K562 (cell line): Measurements from ENCODE around the gene PNPLA1. TPM values are rescaled to one million over a fixed set of nuclear protein-coding genes. Genes with fewer than 3 reads are reported as not detected.

Source experiments
- ATAC-seq: fragments of 200-7000 bp; cut with Tn5 transposase; 3 replicates; pipeline ENCODE4 v1.9.1; 2020; ENCODE audit warnings: moderate library complexity
- BruUV-seq: library from RNA; stranded (reverse); fragments of 400-500 nt; replicated peaks from 2 replicates; lab custom pipeline; 2021; lab: Mats Ljungman, UMichigan
- CTCF ChIA-PET: fragments of 300-600 bp; formaldehyde crosslinking; extraction: SDS; loops from one replicate; lab custom pipeline; 2021; ENCODE audit warnings: low intra/inter-chr PET ratio; lab: Yijun Ruan, JAX
- POLR2A ChIA-PET: fragments of 300-600, 350-650 bp; sonication (Branson Sonifier 250); formaldehyde crosslinking; extraction: SDS; loops from one replicate; lab custom pipeline; 2021; ENCODE audit warnings: antibody characterized with exemption, inconsistent platforms; lab: Yijun Ruan, JAX
- DNase-seq, 4 experiments: peaks; one replicate each; pipeline versions ENCODE4 v3.0.0 to v3.0.0-alpha.2; 2011 to 2018; ENCODE audit warnings: low spot score in 3 of 4, mixed read lengths in 3 of 4; ENCODE audit errors: extremely low read depth in 1 of 4
- FAIRE-seq: peaks from 2 replicates; lab custom pipeline; 2011; peaks lifted over from hg19 to GRCh38; lab: Jason Lieb, UNC
- H2AFZ ChIP-seq: 2 replicates; pipeline ENCODE4 v1.6.0; 2011; ENCODE audit warnings: low read depth, low read length, control low read depth, inconsistent platforms
- H3K27ac ChIP-seq: fragments of 200-600 bp; 3 replicates; pipeline ENCODE4 v1.8.0; 2011; ENCODE audit warnings: low read depth, mild to moderate bottlenecking, control low read depth, inconsistent platforms, low read length, moderate library complexity, mixed read lengths; ENCODE audit errors: extremely low read depth
- H3K27me3 ChIP-seq, 2 experiments: fragments of 300-600 bp in 1 of 2; 2 replicates in 1 of 2; 3 replicates in 1 of 2; pipeline versions ENCODE4 v1.6.0 to v1.8.0; 2011; ENCODE audit warnings: inconsistent platforms in 2 of 2, low read length in 2 of 2, mild to moderate bottlenecking in 1 of 2, mixed read lengths in 1 of 2, moderate library complexity in 1 of 2; ENCODE audit not compliant: control insufficient read depth in 2 of 2, insufficient read depth in 2 of 2
- H3K36me3 ChIP-seq: fragments of 300-600 bp; 3 replicates; pipeline ENCODE4 v1.8.0; 2011; ENCODE audit warnings: mild to moderate bottlenecking, low read length, inconsistent platforms; ENCODE audit not compliant: control insufficient read depth, insufficient read depth
- H3K4me1 ChIP-seq, 2 experiments: fragments of 200-600 bp in 1 of 2; replicated peaks in 1 of 2; 2 replicates in 1 of 2; 3 replicates in 1 of 2; pipeline versions ENCODE4 v1.5.1 to v1.8.0; 2011; ENCODE audit warnings: inconsistent platforms in 2 of 2, low read length in 2 of 2, mild to moderate bottlenecking in 1 of 2, mixed read lengths in 1 of 2, moderate library complexity in 1 of 2; ENCODE audit not compliant: control insufficient read depth in 2 of 2, insufficient read depth in 2 of 2
- H3K4me2 ChIP-seq: 2 replicates; pipeline ENCODE4 v1.6.1; 2011; ENCODE audit warnings: low read length, control low read depth, inconsistent platforms, mixed read lengths; ENCODE audit not compliant: insufficient read depth
- H3K4me3 ChIP-seq: fragments of 200-600 bp; sonication (generic), shearing (Covaris generic); 2 replicates; pipeline ENCODE4 v1.5.1; 2016; ENCODE audit warnings: control low read depth, inconsistent platforms
- H3K79me2 ChIP-seq: fragments of 200-600 bp; 3 replicates; pipeline ENCODE4 v1.8.0; 2011; ENCODE audit warnings: low read length, inconsistent platforms; ENCODE audit not compliant: control insufficient read depth, insufficient read depth
- H3K9ac ChIP-seq, 2 experiments: 2 replicates each; pipeline versions ENCODE4 v1.6.0 to v1.6.1; 2011; ENCODE audit warnings: low read depth in 2 of 2, low read length in 2 of 2, control low read depth in 1 of 2, inconsistent platforms in 1 of 2, mild to moderate bottlenecking in 1 of 2, mixed read lengths in 1 of 2; ENCODE audit not compliant: insufficient read depth in 1 of 2
- H3K9me1 ChIP-seq: one replicate; pipeline ENCODE4 v1.6.0; 2011; ENCODE audit warnings: inconsistent platforms, mild to moderate bottlenecking, low read length, moderate library complexity; ENCODE audit not compliant: control insufficient read depth, insufficient read depth
- H3K9me3 ChIP-seq: replicated peaks from 2 replicates; pipeline ENCODE4 v1.5.1; 2011; ENCODE audit warnings: low read depth, low read length, inconsistent platforms; ENCODE audit not compliant: control insufficient read depth, insufficient read depth
- H4K20me1 ChIP-seq: replicated peaks from 2 replicates; pipeline ENCODE4 v1.6.1; 2011; ENCODE audit warnings: low read length, inconsistent platforms, mixed read lengths; ENCODE audit not compliant: control insufficient read depth, insufficient read depth
- CEBPG ChIP-seq, 3 experiments: fragments of 200-800 bp in 1 of 3; sonication (Bioruptor generic) in 1 of 3; sonication (generic) in 1 of 3; formaldehyde crosslinking in 1 of 3; IDR thresholded peaks in 2 of 3; conservative IDR thresholded peaks in 1 of 3; 2 replicates each; pipeline versions ENCODE4 v1.6.1 to v1.8.0; 2016 to 2022; ENCODE audit warnings: missing compliant biosample characterization in 2 of 3, missing genetic modification characterization in 2 of 3, mild to moderate bottlenecking in 1 of 3, missing genetic modification reagents in 1 of 3
- HDAC8 ChIP-seq: fragments of 450-650 bp; IDR thresholded peaks from 2 replicates; pipeline ENCODE4 v1.6.1; 2016; ENCODE audit warnings: mild to moderate bottlenecking, missing genetic modification characterization, moderate library complexity, missing compliant biosample characterization
- MAFF ChIP-seq: IDR thresholded peaks from 2 replicates; pipeline ENCODE4 v1.6.1; 2012; ENCODE audit warnings: low read length, improper control_type of control experiment
- MXI1 ChIP-seq: IDR thresholded peaks from 2 replicates; pipeline ENCODE4 v1.6.1; 2011; ENCODE audit warnings: low read depth, mild to moderate bottlenecking, improper control_type of control experiment, low read length
- PURB ChIP-seq: sonication (generic); formaldehyde crosslinking; IDR thresholded peaks from 2 replicates; pipeline ENCODE4 v1.9.0; 2021; ENCODE audit warnings: low read depth, mild to moderate bottlenecking, missing genetic modification reagents
- RAD51 ChIP-seq: fragments of 450-650 bp; IDR thresholded peaks from 2 replicates; pipeline ENCODE4 v1.7.1; 2016; ENCODE audit warnings: low read depth, mild to moderate bottlenecking, borderline replicate concordance
- RBM22 ChIP-seq: fragments of 200-400 bp; formaldehyde crosslinking; IDR thresholded peaks from 2 replicates; pipeline ENCODE4 v1.6.1; 2018; ENCODE audit warnings: low read length, low read depth; ENCODE audit not compliant: poor library complexity, severe bottlenecking
- SAFB ChIP-seq: fragments of 200-400 bp; formaldehyde crosslinking; IDR thresholded peaks from 2 replicates; pipeline ENCODE4 v1.6.1; 2017; ENCODE audit warnings: low read depth, low read length, borderline replicate concordance
- SETDB1 ChIP-seq: IDR thresholded peaks from one replicate; pipeline ENCODE4 v1.6.1; 2012; ENCODE audit warnings: low read length, control low read depth, inconsistent platforms
- ZFP36 ChIP-seq: fragments of 150-350 bp; IDR thresholded peaks from 2 replicates; pipeline ENCODE4 v1.6.1; 2018; ENCODE audit warnings: low read length, low read depth; ENCODE audit not compliant: partially characterized antibody
- WGBS: fragments of 100-300 bp; shearing (Covaris generic); methylation state at CpG from one replicate; pipeline ENCODE4 v1.1.6; 2016; ENCODE audit warnings: low coverage, mixed read lengths; ENCODE audit not compliant: insufficient coverage; ENCODE audit errors: missing lambda C conversion rate; 5-methylcytosine and 5-hydroxymethylcytosine counted together
- in situ Hi-C: fragments of 300-500 bp; cut with MboI; formaldehyde crosslinking; loops from 4 replicates; pipeline ENCODE4 v1.15.0; 2018; ENCODE audit warnings: inconsistent platforms, mixed read lengths
- intact Hi-C: fragments of 100-400 bp; cut with micrococcal nuclease; formaldehyde crosslinking; loops from 2 replicates; pipeline ENCODE4 v1.14.2; 2022
- polyA plus RNA-seq, 8 experiments: library from polyadenylated mRNA; depleted of rRNA in 4 of 8; stranded (reverse) in 5 of 8; unstranded in 3 of 8; fragments of >200 nt; fragmentation: Nextera tagmentation in 2 of 8; fragmentation: Illumina TruSeq in 1 of 8; extraction: Ambion mirVana in 2 of 8; extraction: Trizol in 1 of 8; gene quantifications; 2 replicates each; pipeline versions ENCODE4 v1.2.1 to v1.2.3, GENCODE V29; 2011 to 2014; ENCODE audit warnings: inconsistent platforms in 1 of 8, missing spikeins in 1 of 8
- total RNA-seq, 7 experiments: library from RNA; depleted of rRNA in 6 of 7; stranded (reverse); fragments of >200 nt in 6 of 7; fragmentation: Illumina TruSeq in 2 of 7; extraction: Trizol in 2 of 7; gene quantifications; 2 replicates each; pipeline versions ENCODE4 v1.2.1 to v1.2.3, GENCODE V29; 2011 to 2021; ENCODE audit warnings: low replicate concordance in 1 of 7

PNPLA1 gene
- total and polyA plus RNA-seq, 9 of the 15 experiments (the other 6 are each of a cell fraction or from before 2014, with no cell fraction given) = 0.04 to 0.27 (median 0.13) TPM; not detected in 2

GRCh38 chr6:36283608-36284007 lies 13.7 kb downstream of the PNPLA1 start (continued):
- TF ChIP-seq CEBPG (CRISPR knock-in tag; IDR thresholded peaks at IDR 0.05) (peak; percentile 72), CEBPG (tag; conservative IDR thresholded peaks at IDR 0.05 in 1 of 2, IDR thresholded peaks at IDR 0.05 in 1 of 2) (peak; percentile 92 to 94), SETDB1 (no peak)

- in situ Hi-C loops = no loop called here
- no peaks in the 10 kb centered on the region for H3K9me1 ChIP-seq
- H3K36me3 ChIP-seq = no peaks in the 10 kb centered on the region
- H2AFZ ChIP-seq = no peak overlapping the region
- POLR2A ChIA-PET = interaction anchor here (0.5 to 1.3 kb wide), 2 partner anchors 14 to 54 kb away, joined by 3 to 4 read pairs; no protein-coding TSS in a partner anchor
- H3K9me3 ChIP-seq = no peaks in the 10 kb centered on the region
- H3K4me1 ChIP-seq = peaks cover 4% of the 10 kb centered on the region in 2 experiments; a peak in 4 of 5 replicates
- no peak overlapping the region for H3K4me3 ChIP-seq
- BruUV-seq = no TSS peak
- intact Hi-C loops = no loop called here
- TF ChIP-seq SAFB = no peak
- TF ChIP-seq PURB (CRISPR knock-in tag) = no peak
- no peak for TF ChIP-seq MXI1
- no peak for TF ChIP-seq MAFF
- TF ChIP-seq RAD51 = no peak
- TF ChIP-seq HDAC8 (tag) = no peak
- TF ChIP-seq RBM22 = no peak
- TF ChIP-seq ZFP36 = no peak
- peaks cover 15 to 35% of the 10 kb centered on the region in 2 experiments for H3K27me3 ChIP-seq
- H4K20me1 ChIP-seq = no peaks in the 10 kb centered on the region; the same call in 1 of the 2 replicates
- H3K4me2 ChIP-seq = no peak overlapping the region
- no peak overlapping the region for H3K27ac ChIP-seq
- DNase-seq = no peak
- CTCF ChIA-PET = no interaction called here
- no peak for ATAC-seq
- H3K79me2 ChIP-seq = no peaks in the 10 kb centered on the region
- 13% methylated on average over 1 of the region's 1 CpG for WGBS
- H3K9ac ChIP-seq = no peak overlapping the region
- FAIRE-seq = peak; percentile 35
Measured at GRCh38 chr6:36284359-36284758, 14.5 kb downstream of the PNPLA1 start.
